HG03066 (cell line): Measurements from ENCODE around the gene SRGAP2.
"Not testable (repeated sequence)": the region's sequence is repeated elsewhere in the genome, so short reads cannot be mapped to it uniquely, and the experiment has no call there.

ENCODE experiments used
- ATAC-seq: cut with Tn5 transposase; IDR thresholded peaks from one replicate; pipeline ENCODE4 v1.9.1; 2021; ENCODE audit warnings: low read depth; ENCODE audit not compliant: unreplicated experiment

The SRGAP2 gene

DNA sequence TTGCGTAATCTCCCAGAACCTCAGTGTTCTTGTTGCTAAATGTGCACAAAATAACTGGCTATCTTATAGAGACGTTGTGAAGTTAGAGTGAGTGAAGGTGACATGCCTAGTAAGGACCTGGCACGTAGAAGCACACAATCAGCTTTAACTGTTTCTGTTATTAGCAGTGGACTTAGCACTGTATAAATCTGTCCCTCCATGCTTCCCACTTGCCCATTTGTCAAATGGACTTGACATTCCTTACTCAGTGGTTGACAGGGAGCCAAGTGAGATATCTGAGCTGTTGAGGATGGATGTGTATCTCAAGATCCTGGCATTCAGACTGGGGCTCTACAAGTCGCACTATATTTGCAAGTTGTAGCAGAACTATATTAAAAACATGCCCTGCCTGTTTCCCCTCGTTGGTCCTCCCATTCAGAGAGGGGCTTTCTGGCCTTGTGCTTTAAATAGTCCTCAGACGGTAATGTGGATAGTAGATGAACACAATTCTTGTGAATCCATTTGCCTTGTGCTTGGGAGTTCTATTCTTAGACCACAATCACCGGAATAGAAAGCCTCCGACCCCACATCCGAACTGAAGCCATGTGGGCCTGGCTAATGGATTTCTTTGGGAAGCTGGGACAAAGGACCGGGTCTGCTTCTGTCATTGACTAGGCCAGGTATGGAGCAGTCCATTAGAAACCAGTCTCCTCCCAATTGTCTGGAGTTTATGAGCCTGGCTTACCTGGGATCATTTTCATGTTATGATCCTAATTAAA lies 43.0 kb downstream of the SRGAP2 start:
- not testable (repeated sequence) for ATAC-seq

DNA sequence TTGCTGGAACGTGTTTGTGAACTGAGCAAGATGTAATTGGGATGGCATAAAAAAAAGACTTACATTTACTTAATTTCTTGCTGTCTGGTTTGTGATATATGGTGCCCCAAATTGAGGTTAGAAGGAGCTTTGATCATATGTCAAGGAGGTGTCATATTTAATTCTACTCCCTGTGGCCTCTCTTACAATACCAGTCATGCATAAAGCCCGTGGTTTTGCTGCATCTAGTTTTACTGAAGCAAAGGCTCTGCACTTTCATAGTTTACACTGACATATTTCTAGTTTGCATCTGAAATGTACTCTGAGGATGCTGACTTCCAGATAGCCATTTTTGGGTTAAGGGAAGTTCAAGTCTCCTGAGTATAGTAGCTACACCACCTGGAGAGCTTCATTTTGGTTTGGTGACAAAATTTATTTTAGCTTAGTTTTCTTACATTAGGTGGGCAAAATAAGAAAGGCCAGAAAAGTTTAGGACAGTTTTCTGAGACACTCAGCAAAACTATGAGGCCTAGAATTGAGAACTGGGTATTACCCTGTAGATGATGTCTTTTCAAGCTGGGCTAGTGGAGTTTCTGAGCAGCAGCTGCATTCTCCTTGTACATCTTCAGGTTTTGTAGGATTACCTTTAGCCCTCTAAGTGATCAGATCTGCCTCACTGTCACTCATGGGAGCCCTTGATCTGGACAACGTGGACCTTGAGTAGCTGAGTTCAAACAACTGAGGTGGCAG lies 47.8 kb downstream of the SRGAP2 start:
- ATAC-seq, result not testable (repeated sequence)

DNA sequence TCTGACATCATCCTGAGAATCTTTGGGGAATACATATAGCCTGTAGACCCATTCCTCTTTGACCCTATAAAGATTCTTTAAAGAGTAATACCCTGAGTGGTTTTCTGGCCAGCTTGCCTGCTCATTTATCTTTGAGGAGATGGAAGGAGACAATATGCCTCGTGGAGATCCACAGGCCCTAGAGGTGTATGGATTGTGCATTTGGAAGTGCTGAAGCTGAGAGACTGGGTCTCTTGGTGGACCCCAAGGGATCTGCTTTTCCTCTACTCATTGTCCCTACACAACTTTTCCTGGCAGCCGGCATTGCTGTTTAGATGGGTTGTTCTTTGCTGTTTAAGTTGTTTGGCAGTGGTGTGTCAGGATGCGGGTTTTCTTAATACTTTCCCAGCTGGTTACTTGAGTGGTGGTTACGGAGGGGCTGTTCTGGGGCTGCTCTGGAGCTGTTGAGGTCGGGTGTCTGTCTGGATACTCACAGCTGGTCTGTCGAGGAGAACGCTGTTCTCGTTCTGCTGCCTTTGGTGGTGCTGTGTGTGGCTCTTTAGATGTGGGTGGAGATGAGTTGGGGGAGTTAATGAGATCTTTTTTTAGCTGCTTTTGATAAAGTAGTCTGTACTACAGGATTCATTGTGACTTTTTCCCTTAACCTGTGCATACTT lies 49.5 kb downstream of the SRGAP2 start:
- ATAC-seq, result not testable (repeated sequence)
